ENCODE measurements around the gene LCAT. TPM values are rescaled to one million over a fixed set of nuclear protein-coding genes. Genes with fewer than 3 reads are reported as not detected.

Gene LCAT
- total RNA-seq, 6 donors from 2014 or later: 21.9 to 117 (median 26.1) TPM

DNA sequence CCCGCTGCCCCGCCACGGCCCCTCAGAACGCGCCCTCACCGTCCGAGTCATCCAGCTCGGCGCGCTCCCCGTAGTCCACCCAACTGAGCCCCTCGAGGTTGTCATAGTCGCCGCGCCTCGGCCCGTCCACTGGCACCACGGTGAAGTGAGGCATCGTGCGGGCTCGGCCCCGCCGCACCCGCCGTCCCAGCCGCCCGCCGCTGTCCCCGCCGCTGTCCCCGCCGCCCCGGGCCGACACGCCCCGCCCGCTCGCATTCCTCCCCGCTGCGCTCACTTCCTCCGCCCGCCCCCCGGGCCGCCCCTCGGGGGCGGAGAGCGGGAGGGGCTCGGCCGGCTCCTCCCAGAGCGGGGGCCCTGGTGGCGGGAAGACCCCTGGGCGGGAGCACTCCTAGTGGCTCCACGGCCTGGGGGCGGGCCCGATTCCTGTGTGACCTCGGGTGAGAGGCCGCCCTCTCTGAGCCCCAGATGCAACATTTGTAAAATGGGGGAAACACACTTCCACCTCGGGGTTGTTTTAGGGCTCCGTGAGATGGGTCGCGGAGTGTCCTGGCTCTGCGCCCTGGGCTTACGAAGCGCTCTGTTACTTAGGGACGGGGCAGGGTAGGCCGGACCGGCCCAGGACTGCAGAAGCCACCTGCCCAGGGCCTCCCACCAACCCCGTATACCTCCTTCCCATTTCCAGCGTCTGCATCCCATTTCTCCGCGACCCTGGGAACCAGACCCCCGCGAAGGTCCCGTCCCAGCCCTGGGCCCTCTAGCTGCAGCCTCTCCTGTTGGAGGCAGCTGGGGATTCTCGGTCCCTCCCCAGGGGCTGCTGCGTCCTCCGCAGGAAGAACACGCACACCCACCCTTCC is 24.7 kb upstream of the LCAT start, which contains the start of gene SLC12A4:
Gene SLC12A4 (minus strand): TSS at position 238 of the 854 bp plus-strand sequence. CDS start 84 bp downstream, at position 154.
- peak; percentile 92 to 97 for ATAC-seq (ENCODE audit: low FRiP score in 2 of 2)
- Histone ChIP-seq H3K27ac (peak within 1 kb of the TSS; percentile 90 to 98 (median 96)), H3K4me1 (peaks cover 26 to 47% (median 37%) of the 10 kb centered on the region in 4 donors), H3K27me3 (no peaks in the 10 kb centered on the region), H3K36me3 (peaks cover 0 to 4% (median 0%) of the 10 kb centered on the region in 4 donors), H3K9me3 (no peaks in the 10 kb centered on the region), H3K4me3 (peak within 1 kb of the TSS; percentile 49 to 99 (median 76))
- TF ChIP-seq EP300 (IDR thresholded peaks at IDR 0.05) (peak in 1 of 4 donors; percentile 32), POLR2A (IDR thresholded peaks at IDR 0.05) (peak in 3 of 4 donors; percentile 91 to 97 (median 94)), POLR2AphosphoS5 (IDR thresholded peaks at IDR 0.05) (peak; percentile 67 to 89)
- TF ChIP-seq, protein P1, sequence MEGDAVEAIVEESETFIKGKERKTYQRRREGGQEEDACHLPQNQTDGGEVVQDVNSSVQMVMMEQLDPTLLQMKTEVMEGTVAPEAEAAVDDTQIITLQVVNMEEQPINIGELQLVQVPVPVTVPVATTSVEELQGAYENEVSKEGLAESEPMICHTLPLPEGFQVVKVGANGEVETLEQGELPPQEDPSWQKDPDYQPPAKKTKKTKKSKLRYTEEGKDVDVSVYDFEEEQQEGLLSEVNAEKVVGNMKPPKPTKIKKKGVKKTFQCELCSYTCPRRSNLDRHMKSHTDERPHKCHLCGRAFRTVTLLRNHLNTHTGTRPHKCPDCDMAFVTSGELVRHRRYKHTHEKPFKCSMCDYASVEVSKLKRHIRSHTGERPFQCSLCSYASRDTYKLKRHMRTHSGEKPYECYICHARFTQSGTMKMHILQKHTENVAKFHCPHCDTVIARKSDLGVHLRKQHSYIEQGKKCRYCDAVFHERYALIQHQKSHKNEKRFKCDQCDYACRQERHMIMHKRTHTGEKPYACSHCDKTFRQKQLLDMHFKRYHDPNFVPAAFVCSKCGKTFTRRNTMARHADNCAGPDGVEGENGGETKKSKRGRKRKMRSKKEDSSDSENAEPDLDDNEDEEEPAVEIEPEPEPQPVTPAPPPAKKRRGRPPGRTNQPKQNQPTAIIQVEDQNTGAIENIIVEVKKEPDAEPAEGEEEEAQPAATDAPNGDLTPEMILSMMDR (IDR thresholded peaks at IDR 0.05): peak in 2 of 6 experiments; percentile 12 to 15
- DNase-seq: peak; percentile 89 to 97
- 1% methylated on average over 16 to 25 of the region's 78 CpGs for WGBS, 2 donors

DNA sequence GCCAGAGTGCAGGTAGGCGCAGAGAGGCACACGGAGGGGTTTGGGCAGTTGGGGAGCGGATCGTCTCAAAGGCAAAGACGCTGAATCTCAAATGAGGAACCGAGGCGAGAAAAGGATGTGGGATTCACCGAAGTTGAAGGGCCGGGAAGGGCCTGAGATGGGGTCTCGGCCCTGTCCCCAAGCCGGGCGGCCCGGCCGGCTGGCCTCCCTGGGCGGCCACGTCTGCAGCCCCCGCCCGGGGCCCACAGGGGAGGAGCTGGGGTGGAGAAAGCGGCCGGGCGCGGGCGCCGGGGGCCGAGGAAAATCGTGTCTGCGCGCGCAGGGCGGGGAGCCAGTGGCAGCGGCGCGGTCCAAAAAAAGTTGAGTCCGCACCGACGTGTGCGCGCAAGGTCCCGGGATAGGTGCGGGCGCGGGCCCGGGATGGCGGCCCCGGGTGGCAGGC is 24.1 kb upstream of the LCAT start:
- H3K36me3 ChIP-seq: peaks cover 0 to 10% (median 2%) of the 10 kb centered on the region in 4 donors
- H3K27ac ChIP-seq: peak overlapping the region; percentile 90 to 98 (median 96)
- peaks cover 32 to 53% (median 43%) of the 10 kb centered on the region in 4 donors for H3K4me1 ChIP-seq
- DNase-seq (peak in 1 of 2 donors; percentile 92), ATAC-seq (ENCODE audit: low FRiP score in 2 of 2) (peak in 1 of 2 donors; percentile 64)
- no peaks in the 10 kb centered on the region for H3K9me3 ChIP-seq
- no peaks in the 10 kb centered on the region for H3K27me3 ChIP-seq
- WGBS, 2 donors: 0% methylated on average over 17 to 38 of the region's 45 CpGs
- peak overlapping the region; percentile 40 to 99 (median 76) for H3K4me3 ChIP-seq
- no peak for TF ChIP-seq EP300 (IDR thresholded peaks at IDR 0.05)
- no peak for TF ChIP-seq POLR2AphosphoS5 (IDR thresholded peaks at IDR 0.05)
- TF ChIP-seq, protein P1 (IDR thresholded peaks at IDR 0.05): no peak
- TF ChIP-seq POLR2A (IDR thresholded peaks at IDR 0.05): no peak

GRCh38 chr16:67967183-67967957 is 23.4 kb upstream of the LCAT start:
- Histone ChIP-seq H3K4me1 (peaks cover 36 to 59% (median 44%) of the 10 kb centered on the region in 4 donors), H3K27ac (peak overlapping the region; percentile 90 to 98 (median 96)), H3K9me3 (no peaks in the 10 kb centered on the region), H3K27me3 (no peaks in the 10 kb centered on the region), H3K36me3 (peaks cover 0 to 16% (median 7%) of the 10 kb centered on the region in 4 donors), H3K4me3 (peak overlapping the region; percentile 40 to 99 (median 76))
- peak in 1 of 2 donors; percentile 29 for TF ChIP-seq POLR2AphosphoS5 (IDR thresholded peaks at IDR 0.05)
- TF ChIP-seq POLR2A (IDR thresholded peaks at IDR 0.05): no peak
- DNase-seq (no peak), ATAC-seq (ENCODE audit: low FRiP score in 2 of 2) (peak in 1 of 2 donors; percentile 1)
- whole genome bisulfite sequencing, 2 donors: 6 to 25% methylated on average over 12 to 18 of the region's 18 CpGs

DNA sequence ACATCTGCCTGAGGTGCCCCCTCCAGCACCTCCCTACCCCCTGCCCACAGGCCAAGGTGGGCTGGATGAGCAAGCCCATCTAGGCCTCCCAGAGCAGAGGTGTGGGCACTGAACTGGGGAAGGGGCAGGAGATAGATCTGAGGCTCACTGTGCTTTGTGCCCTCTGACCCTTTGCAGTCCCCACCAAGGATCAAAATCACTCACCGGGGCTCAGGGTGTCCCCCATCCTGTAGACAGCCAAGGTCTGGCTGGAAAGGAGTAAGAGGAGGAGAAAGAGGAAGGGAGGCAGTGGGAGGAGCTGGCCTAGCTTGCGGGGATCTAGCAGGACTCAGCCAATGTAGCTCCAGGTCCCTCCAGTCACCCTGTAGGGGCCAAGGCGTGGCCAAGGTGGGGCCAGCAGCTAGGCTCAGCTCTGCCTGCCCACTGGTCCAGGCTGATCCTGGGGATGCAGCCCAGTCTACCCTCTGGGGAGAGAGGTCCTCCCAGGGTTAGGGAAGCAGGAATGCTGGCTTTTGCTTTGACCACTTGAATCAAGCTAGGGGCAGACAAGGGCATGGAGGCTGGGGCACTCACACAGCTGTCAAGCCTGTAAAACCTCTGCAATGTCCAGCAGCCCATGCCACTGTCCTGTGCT is 22.7 kb upstream of the LCAT start:
- Histone ChIP-seq H3K27me3 (no peaks in the 10 kb centered on the region), H3K27ac (peak overlapping the region; percentile 90 to 98 (median 96)), H3K4me3 (peak overlapping the region; percentile 40 to 99 (median 76)), H3K36me3 (peaks cover 0 to 23% (median 14%) of the 10 kb centered on the region in 4 donors), H3K9me3 (no peaks in the 10 kb centered on the region), H3K4me1 (peaks cover 42 to 66% (median 51%) of the 10 kb centered on the region in 4 donors)
- DNase-seq (peak in 1 of 2 donors; percentile 51), ATAC-seq (ENCODE audit: low FRiP score in 2 of 2) (peak; percentile 3 to 36)
- TF ChIP-seq EP300 (IDR thresholded peaks at IDR 0.05): no peak
- TF ChIP-seq POLR2A (IDR thresholded peaks at IDR 0.05): peak in 1 of 4 donors; percentile 15
- TF ChIP-seq, protein P1 (IDR thresholded peaks at IDR 0.05): no peak
- 20 to 47% methylated on average over 1 to 3 of the region's 3 CpGs for WGBS, 2 donors
